ENCODE data around the gene DNAJC24.

DNA sequence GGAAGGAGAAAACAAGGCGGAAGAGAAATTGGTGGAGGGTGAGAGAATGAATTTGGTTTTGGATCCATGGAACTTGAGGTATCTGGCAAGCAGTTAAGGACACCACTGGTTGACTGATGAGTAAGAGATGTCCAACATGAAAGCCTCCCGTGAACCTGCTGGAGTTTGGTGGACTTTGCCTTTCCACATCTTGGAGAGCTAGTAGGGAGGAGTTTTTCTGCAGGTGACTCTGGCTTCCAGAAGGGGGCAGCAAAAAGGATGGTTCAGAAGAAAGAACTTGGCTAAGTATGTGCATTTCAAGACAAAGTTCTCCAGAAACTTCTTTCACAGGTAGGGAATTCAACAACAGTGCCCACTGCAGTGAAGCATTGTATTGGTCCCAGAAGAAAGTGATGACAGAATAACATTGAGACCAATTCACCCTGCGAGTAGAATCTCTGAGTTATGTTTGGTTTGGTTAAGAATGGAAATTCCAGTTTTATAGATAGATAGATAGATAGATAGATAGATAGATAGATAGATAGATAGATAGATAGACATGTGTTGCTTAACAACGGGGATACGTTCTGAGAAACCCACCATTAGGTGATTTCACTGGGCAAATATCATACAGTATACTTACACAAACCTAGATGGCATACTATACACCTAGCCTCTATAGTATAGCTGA lies 28.6 kb upstream of the DNAJC24 start:
- TF ChIP-seq POLR2AphosphoS5 (IDR thresholded peaks at IDR 0.05; ENCODE audit: insufficient read depth in 1 of 2, low read depth in 1 of 2), result no peak
- TF ChIP-seq, protein P1, sequence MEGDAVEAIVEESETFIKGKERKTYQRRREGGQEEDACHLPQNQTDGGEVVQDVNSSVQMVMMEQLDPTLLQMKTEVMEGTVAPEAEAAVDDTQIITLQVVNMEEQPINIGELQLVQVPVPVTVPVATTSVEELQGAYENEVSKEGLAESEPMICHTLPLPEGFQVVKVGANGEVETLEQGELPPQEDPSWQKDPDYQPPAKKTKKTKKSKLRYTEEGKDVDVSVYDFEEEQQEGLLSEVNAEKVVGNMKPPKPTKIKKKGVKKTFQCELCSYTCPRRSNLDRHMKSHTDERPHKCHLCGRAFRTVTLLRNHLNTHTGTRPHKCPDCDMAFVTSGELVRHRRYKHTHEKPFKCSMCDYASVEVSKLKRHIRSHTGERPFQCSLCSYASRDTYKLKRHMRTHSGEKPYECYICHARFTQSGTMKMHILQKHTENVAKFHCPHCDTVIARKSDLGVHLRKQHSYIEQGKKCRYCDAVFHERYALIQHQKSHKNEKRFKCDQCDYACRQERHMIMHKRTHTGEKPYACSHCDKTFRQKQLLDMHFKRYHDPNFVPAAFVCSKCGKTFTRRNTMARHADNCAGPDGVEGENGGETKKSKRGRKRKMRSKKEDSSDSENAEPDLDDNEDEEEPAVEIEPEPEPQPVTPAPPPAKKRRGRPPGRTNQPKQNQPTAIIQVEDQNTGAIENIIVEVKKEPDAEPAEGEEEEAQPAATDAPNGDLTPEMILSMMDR (IDR thresholded peaks at IDR 0.05), result no peak
